ENCODE data around the gene LBP. TPM values are rescaled to one million over a fixed set of nuclear protein-coding genes. Genes with fewer than 3 reads are reported as not detected.

The LBP gene
- total RNA-seq, 1 experiment from 2014 or later = not detected

- H3K4me1 ChIP-seq (ENCODE audit: insufficient read depth, low read length, poor library complexity, severe bottlenecking) = no peaks in the 10 kb centered on the region
- intact Hi-C loops (cut with micrococcal nuclease; ENCODE audit: unreplicated experiment) = no loop called here
- BruUV-seq (replicated peaks) = no TSS peak
- CTCF ChIA-PET = no interaction called here
- peaks cover 18% of the 10 kb centered on the region for H3K27me3 ChIP-seq (replicated peaks; ENCODE audit: insufficient read depth, low read depth, low read length, poor library complexity)
- no peak for TF ChIP-seq CTCF (conservative IDR thresholded peaks at IDR 0.05; ENCODE audit: low read depth, low read length)
- no peak for TF ChIP-seq EZH2 (IDR thresholded peaks at IDR 0.05; ENCODE audit: borderline replicate concordance, low read depth, low read length, poor library complexity, severe bottlenecking)
- no peak overlapping the region for H3K4me3 ChIP-seq (ENCODE audit: low read depth, low read length, poor library complexity, severe bottlenecking)
- POLR2A ChIA-PET (ENCODE audit: low non-redundant PET) = no interaction called here
- no peaks in the 10 kb centered on the region for H3K36me3 ChIP-seq (ENCODE audit: insufficient read depth, low read length, poor library complexity, severe bottlenecking)
- no peak for DNase-seq (ENCODE audit: low spot score)
- no peaks in the 10 kb centered on the region for H3K9me3 ChIP-seq (ENCODE audit: low read depth, low read length, poor library complexity, severe bottlenecking)
- H3K27ac ChIP-seq (ENCODE audit: low read depth, low read length, poor library complexity, severe bottlenecking) = no peak overlapping the region
Measured at GRCh38 chr20:38308047-38308438, 38.2 kb upstream of the LBP start.

GRCh38 chr20:38308447-38308846 lies 37.8 kb upstream of the LBP start:
- H3K36me3 ChIP-seq (ENCODE audit: insufficient read depth, low read length, poor library complexity, severe bottlenecking) = no peaks in the 10 kb centered on the region
- POLR2A ChIA-PET (ENCODE audit: low non-redundant PET) = no interaction called here
- H3K9me3 ChIP-seq (ENCODE audit: low read depth, low read length, poor library complexity, severe bottlenecking) = no peaks in the 10 kb centered on the region
- no peaks in the 10 kb centered on the region for H3K4me1 ChIP-seq (ENCODE audit: insufficient read depth, low read length, poor library complexity, severe bottlenecking)
- intact Hi-C loops (cut with micrococcal nuclease; ENCODE audit: unreplicated experiment) = no loop called here
- H3K27me3 ChIP-seq (replicated peaks; ENCODE audit: insufficient read depth, low read depth, low read length, poor library complexity) = peaks cover 14% of the 10 kb centered on the region
- H3K4me3 ChIP-seq (ENCODE audit: low read depth, low read length, poor library complexity, severe bottlenecking) = no peak overlapping the region
- TF ChIP-seq EZH2 (IDR thresholded peaks at IDR 0.05; ENCODE audit: borderline replicate concordance, low read depth, low read length, poor library complexity, severe bottlenecking) (no peak), CTCF (conservative IDR thresholded peaks at IDR 0.05; ENCODE audit: low read depth, low read length) (no peak)
- no peak overlapping the region for H3K27ac ChIP-seq (ENCODE audit: low read depth, low read length, poor library complexity, severe bottlenecking)
- BruUV-seq (replicated peaks) = no TSS peak
- CTCF ChIA-PET = no interaction called here
- no peak for DNase-seq (ENCODE audit: low spot score)

GRCh38 chr20:38311091-38311490 lies 35.2 kb upstream of the LBP start:
- DNase-seq (ENCODE audit: low spot score) = no peak
- no peak overlapping the region for H3K4me3 ChIP-seq (ENCODE audit: low read depth, low read length, poor library complexity, severe bottlenecking)
- no peak overlapping the region for H3K27ac ChIP-seq (ENCODE audit: low read depth, low read length, poor library complexity, severe bottlenecking)
- intact Hi-C loops (cut with micrococcal nuclease; ENCODE audit: unreplicated experiment) = no loop called here
- H3K27me3 ChIP-seq (replicated peaks; ENCODE audit: insufficient read depth, low read depth, low read length, poor library complexity) = no peaks in the 10 kb centered on the region
- no peaks in the 10 kb centered on the region for H3K9me3 ChIP-seq (ENCODE audit: low read depth, low read length, poor library complexity, severe bottlenecking)
- CTCF ChIA-PET = no interaction called here
- POLR2A ChIA-PET (ENCODE audit: low non-redundant PET) = no interaction called here
- no TSS peak for BruUV-seq (replicated peaks)
- TF ChIP-seq CTCF (conservative IDR thresholded peaks at IDR 0.05; ENCODE audit: low read depth, low read length) = no peak
- TF ChIP-seq EZH2 (IDR thresholded peaks at IDR 0.05; ENCODE audit: borderline replicate concordance, low read depth, low read length, poor library complexity, severe bottlenecking) = no peak
- H3K4me1 ChIP-seq (ENCODE audit: insufficient read depth, low read length, poor library complexity, severe bottlenecking) = no peaks in the 10 kb centered on the region
- H3K36me3 ChIP-seq (ENCODE audit: insufficient read depth, low read length, poor library complexity, severe bottlenecking) = no peaks in the 10 kb centered on the region

Data from A673 (cell line).